G401.6 (cell line): ENCODE results near the gene MAGI3.
"Not testable (repeated sequence)": the region's sequence is repeated elsewhere in the genome, so short reads cannot be mapped to it uniquely, and the experiment has no call there.

Experiments used
- FAIRE-seq: peaks from 2 replicates; lab custom pipeline; 2012; peaks lifted over from hg19 to GRCh38; lab: Jason Lieb, UNC

MAGI3 gene

DNA sequence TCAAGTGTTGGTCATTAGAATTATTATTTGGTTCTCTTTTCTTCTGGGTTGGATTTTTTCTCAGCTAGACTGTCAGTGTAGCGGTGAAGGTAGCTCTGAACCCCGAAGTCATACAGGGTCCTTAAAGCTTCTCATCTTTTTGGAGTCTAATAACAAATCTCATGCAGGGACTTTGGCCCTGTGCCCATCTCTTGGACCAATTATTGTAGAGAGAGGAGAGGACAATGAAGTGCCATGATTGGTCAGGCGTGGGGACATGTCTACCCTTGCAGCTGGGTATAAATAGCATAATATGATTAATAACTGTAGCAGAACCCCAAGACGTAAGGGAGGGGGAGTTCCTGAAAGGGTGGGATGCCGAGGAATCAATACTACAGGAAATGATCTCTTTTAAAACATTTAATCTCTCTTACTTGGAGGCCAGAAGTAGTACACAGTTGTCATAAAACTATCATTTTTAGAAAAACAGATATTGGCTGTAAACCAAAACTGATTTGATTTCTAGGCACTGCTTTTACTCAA, 8.8 kb downstream of the MAGI3 start:
- FAIRE-seq = no peak

GRCh38 chr1:113401067-113401466, 10.8 kb downstream of the MAGI3 start:
- FAIRE-seq = no peak

GRCh38 chr1:113401728-113402127, 11.4 kb downstream of the MAGI3 start:
- no peak for FAIRE-seq

- no peak for FAIRE-seq
These were observed 12.8 kb downstream of the MAGI3 start for GRCh38 chr1:113403065-113403464.

DNA sequence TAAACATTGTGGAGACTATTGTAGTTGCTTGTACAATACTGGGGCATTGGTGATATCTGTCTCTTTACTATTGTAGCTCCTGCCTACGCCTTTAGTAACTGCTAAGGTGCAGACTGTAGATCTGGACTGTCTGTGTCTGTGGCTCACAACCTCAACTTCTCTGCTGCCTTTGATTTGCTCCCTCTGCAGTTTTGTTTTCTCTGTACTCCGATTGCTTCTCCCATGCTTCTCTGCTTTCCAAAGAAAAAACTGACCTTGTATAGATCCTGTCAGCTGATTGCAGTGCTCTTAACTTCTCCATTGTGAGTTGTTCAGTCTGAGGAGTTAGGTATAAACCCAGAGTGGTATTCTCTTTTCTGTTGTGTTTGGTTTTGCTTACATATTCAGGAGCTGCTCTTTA, 15.3 kb downstream of the MAGI3 start:
- no peak for FAIRE-seq

GRCh38 chr1:113406149-113406548, 15.8 kb downstream of the MAGI3 start:
- not testable (repeated sequence) for FAIRE-seq

GRCh38 chr1:113409363-113409762, 19.0 kb downstream of the MAGI3 start:
- no peak for FAIRE-seq

DNA sequence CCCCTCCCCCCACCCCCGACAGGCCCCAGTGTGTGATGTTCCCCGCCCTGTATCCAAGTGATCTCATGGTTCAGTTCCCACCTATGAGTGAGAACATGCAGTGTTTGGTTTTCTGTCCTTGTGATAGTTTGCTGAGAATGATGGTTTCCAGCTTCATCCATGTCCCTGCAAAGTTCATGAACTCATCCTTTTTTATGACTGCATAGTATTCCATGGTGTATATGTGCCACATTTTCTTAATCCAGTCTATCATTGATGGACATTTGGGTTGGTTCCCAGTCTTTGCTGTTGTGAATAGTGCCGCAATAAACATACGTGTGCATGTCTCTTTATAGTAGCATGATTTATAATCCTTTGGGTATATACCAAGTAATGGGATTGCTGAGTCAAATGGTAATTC, 21.7 kb downstream of the MAGI3 start:
- not testable (repeated sequence) for FAIRE-seq

GRCh38 chr1:113415310-113416070, 25.2 kb downstream of the MAGI3 start:
- no peak for FAIRE-seq

DNA sequence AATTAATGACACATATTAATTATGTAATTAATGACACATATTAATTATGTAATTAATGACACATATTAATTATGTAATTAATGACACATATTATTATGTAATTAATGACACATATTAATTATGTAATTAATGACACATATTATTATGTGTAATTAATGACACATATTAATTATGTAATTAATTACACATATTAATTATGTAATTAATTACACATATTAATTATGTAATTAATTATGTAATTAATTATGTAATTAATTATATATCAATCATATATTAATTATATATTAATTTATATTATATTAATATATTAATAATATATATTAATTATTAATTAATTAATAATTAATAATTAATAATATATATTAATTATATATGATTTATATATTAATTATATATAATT, 25.8 kb downstream of the MAGI3 start:
- FAIRE-seq = peak; percentile 99

GRCh38 chr1:113416496-113416895, 26.2 kb downstream of the MAGI3 start:
- FAIRE-seq = no peak

- no peak for FAIRE-seq
These were observed 32.2 kb downstream of the MAGI3 start for GRCh38 chr1:113422315-113423068.

GRCh38 chr1:113423826-113424225, 33.5 kb downstream of the MAGI3 start:
- no peak for FAIRE-seq

- FAIRE-seq = no peak
These were observed 39.3 kb downstream of the MAGI3 start for GRCh38 chr1:113429461-113430153.

DNA sequence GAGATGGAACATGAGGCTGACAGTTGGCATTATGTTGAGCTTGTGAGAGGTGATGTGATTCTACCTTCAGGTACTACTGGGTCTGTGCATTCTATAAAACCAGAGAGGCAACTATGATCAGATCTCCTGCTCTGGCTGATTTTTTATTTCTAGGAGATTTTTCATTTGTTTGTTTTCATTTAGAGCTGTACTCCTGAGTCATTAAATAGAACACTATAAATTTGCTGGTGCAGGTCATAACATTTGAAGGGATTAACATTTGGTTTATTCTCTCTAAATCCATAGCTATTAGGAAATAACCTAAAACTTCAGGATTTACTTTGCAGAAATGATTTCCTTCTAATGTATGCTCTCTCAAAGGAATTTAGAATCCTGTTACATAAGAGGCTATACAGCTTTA, 42.9 kb downstream of the MAGI3 start:
- no peak for FAIRE-seq

GRCh38 chr1:113434081-113434873, 44.0 kb downstream of the MAGI3 start:
- FAIRE-seq = no peak

DNA sequence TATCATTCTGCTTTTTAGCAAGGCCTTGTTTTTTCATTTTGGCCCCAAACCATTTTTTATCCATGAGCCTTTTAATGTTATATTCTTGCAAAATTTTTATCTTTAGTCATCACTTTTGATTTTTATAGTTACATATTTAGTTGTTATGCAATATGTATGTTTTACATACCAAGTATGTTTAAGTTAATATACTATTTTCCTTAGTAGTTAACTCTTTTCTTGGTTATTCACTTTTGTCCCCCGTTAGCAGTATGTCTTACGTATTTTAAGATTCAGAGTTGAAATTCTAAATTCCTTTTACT, 44.5 kb downstream of the MAGI3 start:
- FAIRE-seq = no peak

- no peak for FAIRE-seq
These were observed 47.4 kb downstream of the MAGI3 start for GRCh38 chr1:113437554-113438341.

DNA sequence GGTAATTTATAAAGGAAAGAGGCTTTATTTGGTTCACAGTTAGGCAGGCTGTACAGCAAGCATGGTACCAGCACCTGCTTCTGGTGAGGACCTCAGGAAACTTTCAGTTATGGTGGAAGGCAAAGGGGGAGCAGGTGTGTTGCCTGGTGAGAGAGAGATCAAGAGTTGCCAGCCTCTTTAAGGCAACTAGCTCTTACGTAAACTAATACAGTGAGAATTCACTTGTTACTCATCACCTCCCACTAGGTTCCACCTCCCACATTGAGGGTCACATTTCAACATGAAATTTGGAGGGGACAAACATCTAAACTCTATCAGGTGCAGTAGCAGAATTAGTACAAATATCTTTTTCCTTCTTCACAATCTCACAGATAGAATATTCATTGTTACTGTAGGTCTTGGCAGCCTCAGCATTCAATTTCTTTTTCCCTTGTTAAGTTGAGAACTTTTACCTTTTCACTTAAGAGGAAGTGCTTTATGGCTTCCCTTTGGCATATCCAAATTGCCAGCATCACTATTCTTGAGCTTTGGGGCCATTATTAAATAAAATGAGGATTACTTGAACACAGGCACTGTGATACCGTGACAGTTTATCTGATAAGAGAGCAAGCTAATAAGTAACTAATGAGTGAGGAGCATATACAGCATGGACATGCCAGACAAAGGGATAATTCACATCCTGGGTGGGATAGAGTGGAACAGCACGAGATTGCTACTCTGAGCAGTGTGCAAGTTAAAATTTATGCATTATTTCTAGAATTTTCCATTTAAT, 48.4 kb downstream of the MAGI3 start:
- FAIRE-seq = no peak

DNA sequence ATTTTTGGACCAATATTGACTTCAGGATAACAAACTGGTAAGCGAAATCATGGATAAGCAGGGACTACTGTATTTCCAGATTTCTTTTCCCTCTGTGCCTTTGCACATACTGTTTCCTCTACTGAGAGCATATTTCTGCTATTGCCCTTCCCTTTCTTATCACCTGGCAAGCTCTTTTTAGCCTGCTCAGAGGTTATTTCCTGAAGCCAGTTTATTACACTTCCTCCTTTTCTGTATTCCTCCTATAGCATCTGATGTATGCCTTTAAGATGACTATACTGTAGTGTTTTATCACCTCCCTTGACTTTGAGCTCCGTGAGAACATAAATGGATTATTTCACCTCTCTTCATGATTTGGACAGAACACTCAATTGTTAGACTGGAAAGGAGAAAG, 49.0 kb downstream of the MAGI3 start:
- FAIRE-seq = no peak

- FAIRE-seq = no peak
These were observed 51.8 kb downstream of the MAGI3 start for GRCh38 chr1:113442131-113442530.
